Measurements from ENCODE around the gene PFDN5.

Gene PFDN5

DNA sequence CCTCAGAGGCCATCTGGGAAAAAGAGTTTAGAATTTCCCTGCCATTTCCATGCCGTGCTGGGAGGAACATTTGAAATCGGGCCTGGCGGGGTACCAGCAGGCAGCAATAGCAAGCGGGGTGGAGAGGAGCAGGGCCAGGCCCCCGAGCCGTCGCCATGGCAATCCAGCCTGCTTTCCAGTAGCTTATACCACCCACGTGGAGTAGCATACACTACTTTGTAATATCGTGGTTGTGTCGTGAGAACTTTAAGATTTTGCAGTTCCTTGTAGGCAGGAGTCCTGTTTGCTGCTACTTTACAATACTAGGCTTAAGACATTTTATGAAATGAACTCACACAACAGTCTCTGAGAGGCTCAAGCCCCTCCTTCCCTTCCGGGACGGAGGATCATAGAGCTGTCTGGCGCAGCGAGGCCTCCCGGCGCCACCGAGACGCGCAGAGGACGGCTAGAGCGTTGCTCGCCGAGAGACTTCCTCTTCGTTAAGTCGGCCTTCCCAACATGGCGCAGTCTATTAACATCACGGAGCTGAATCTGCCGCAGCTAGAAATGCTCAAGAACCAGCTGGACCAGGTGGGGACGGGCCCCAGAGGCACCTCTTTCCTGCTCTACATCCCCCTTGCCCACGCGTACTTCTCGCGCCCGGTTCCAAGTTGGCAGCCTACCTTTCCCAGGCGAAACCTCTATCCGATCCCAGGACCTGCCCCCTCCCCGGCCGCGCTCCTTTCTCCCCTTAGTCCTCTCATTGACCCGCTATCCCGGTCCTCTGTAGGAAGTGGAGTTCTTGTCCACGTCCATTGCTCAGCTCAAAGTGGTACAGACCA is at the start of gene PFDN5:
PFDN5 (plus strand) TSS at position 473 of the 821 bp plus-strand sequence; CDS start at position 499, 26 bp downstream.
- DNase-seq (ENCODE audit: low read depth in 3 of 3) = peak; percentile 69 to 78 (median 77)

DNA sequence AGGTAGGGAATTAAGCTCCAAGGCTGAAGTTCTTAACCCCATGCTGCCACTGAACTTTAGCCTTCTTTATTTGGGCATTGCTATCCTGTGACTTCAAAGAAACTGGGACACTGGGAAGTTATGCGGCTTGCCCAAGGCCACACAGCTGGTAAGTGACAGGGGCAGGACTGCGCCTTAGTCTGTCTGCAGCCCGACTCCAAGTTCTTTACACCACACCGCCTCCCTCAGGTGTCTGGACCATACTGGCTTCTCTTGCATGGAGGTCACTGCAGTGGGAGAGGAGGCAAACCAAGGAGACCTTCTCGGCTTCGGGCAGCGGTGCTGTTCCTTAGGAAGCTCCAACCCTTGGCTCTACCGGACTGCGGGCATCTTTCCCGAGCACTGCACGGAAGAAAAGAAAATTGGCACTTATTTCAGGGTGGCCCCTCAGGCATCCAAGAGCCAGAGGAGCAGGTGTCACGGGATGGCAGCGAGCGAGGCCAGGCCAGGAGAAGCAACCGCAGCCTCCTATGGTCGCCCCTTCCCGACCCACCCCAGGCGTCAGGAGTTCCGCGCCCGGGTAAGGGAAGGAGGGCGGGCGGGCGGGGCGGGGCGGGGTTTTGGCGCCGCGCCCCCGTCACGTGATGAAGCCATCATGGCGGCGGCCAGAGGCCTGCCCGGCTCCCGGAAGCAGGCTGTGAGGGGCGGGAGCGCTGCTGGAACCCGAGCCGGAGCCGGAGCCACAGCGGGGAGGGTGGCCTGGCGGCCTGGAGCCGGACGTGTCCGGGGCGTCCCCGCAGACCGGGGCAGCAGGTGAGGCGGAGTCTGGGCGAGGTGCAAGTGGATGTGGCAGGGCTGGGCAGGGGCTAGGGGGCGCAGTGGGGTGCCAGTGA is 43.6 kb upstream of the PFDN5 start:
- peak; percentile 44 to 48 (median 46) for DNase-seq (ENCODE audit: low read depth in 3 of 3)

DNA sequence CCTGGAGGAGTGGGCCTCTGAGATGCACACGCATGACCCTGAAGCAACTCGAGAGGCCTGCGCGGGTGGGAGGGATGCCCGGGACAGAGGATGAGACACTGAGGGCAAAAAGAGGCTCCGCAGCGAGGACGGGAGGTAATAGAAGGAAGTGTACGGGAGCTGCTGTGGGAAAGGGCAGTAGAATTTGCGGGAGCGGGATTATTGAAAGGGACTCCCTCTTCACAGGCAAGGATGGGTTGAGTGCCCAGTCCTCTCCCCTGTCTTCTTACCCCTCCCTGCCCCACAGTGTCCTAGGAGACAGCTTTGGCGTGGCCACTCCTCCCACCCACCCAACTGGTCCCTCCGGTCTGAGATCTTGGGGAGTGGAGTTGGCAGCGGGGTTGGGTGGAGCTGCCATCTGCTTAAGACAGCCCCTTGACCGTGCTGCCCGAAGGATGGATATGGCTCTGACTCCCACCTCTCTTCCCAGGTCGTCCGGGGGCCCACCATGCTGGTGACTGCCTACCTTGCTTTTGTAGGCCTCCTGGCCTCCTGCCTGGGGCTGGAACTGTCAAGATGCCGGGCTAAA is 42.9 kb upstream of the PFDN5 start:
- no peak for DNase-seq (ENCODE audit: low read depth in 3 of 3)

DNA sequence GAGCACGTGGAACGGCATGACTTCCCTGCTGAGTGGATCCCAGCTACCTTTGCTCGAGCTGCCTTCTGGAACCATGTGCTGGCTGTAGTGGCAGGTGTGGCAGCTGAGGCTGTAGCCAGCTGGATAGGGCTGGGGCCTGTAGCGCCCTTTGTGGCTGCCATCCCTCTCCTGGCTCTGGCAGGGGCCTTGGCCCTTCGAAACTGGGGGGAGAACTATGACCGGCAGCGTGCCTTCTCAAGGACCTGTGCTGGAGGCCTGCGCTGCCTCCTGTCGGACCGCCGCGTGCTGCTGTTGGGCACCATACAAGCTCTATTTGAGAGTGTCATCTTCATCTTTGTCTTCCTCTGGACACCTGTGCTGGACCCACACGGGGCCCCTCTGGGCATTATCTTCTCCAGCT is 42.0 kb upstream of the PFDN5 start:
- DNase-seq (ENCODE audit: low read depth in 3 of 3) = no peak

DNA sequence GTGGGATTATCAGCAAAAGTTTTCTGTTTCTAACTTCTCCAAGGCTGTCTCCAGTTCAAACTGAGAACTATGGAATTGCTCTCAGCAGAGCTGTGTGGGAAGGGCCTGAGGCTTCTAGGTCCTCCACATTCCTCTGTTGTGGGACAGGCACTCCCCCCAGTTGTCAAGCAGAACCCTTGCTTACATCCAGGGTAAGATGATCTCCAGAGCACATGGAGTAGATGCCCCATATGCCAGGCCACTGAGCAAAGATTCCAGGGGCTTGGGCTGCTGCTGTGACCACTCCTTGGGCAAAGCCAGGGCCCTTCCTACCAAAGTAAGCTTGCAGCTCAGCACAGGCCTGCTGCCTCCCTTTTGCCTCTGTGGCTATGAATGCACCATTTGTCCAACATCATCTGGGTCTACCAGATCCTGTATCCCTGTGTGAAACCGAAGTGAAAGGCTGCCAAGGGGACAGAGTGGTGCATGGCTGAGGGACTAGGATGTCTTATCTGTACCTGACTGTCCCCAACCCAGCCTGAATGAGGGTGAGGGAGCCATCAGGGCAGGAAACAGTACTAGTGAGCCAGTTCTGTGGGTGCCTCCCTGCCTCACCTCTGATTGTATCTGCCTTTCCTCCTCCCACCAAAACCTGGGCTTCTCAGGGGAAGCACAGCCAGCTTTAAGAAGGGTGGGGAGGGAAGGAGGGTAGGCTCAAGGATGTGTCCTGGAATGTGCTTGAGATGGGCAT is 40.4 kb upstream of the PFDN5 start:
- no peak for DNase-seq (ENCODE audit: low read depth in 3 of 3)

DNA sequence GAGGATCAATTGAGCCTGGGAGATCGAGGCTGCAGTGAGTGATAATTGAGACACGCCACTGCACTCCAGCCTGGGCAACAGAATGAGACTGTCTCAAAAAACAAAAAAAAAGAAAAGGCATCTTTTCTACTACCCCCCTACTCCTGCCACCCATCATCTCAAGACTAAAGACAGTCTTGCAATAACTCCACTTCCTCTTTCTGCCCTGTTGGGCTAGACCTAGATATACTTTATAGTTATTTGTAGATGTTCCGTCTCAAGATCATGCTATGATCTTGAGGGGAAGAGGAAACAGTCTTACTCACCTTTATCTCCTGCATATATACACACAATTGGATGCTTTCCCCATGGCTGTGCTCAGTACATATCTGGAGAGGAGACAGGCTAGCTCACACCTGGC is 39.3 kb upstream of the PFDN5 start:
- DNase-seq (ENCODE audit: low read depth in 3 of 3) = no peak

DNA sequence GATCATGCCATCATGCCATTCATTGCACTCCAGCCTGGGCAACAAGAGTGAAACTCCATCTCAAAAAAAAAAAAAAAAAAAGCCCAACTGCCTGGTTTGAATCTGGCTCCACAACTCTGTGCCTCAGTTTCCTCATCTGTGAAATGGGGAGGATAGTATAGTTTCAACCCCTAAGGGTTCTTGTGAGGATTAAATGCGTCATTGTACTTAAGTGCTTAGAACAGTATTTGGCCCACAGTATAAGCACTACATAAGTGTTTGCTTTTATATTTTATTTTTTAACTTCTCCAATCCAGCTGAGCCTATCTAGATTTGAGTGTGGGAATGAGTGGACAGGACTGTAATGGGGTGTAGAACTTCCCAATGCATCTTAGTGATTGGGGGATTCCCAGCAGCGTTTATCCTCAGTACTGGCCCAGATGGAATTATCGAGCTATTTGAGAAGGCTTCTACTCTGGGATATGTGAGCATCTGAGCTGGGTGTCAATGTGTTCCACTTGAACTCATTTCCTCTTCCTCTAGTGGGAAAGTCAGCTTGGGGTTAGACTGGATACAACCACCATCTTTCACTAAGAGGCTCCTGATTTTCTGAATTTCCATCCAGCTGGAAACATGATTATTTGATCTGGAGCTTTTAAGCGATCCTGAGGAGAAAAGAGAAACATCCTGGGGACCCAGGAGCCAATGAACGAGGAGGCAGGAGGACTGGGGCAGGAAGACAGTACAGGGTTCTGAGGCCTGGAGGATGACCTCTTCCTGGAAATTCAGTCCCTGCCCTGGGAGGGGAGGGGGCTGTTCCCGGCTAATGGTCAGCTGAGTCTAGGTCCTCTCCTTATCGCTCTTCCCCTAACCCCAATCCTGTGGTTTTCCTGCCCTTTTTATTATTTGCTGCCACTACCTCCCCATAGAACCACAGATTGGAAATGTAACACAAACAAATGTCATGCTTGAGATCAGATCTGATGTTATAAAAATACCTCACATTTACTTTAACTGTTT is 36.5 kb upstream of the PFDN5 start:
- DNase-seq (ENCODE audit: low read depth in 3 of 3) = no peak

DNA sequence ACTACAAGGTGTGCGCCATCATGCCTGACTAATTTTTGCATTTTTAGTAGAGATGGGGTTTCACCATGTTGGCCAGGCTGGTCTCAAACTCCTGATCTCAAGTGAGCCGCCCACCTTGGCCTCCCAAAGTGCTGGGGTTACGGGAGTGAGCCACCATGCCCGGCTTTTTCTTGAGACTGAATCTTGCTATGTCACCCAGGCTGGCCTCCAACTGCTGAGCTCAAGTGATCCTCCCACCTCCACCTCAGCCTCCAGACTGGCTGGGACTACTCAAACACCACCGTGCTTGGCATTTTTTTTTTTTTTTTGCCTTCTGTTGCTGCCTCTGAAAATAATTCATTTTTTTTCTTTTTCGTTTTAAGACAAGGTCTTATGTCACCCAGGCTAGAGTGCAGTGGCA is 35.5 kb upstream of the PFDN5 start:
- no peak for DNase-seq (ENCODE audit: low read depth in 3 of 3)

DNA sequence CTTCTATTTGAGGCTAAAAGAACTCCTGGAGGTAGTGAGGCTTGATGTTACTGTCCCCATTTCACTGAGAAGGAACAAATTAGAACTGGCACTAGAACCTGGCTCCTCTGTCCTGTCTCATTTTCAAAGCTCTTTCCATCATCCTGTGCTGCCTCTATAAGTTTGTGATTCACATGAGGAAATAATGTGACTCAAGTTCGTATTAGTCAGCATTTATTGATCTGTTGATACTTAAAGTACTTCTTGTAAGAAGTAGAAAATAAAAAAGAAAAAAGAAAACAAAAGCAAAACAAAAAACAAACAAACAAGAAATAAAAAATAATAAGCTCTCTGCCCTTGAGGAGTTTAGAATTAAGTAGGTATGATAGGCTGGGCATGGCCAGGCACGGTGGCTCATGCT is 29.6 kb upstream of the PFDN5 start:
- no peak for DNase-seq (ENCODE audit: low read depth in 3 of 3)

DNA sequence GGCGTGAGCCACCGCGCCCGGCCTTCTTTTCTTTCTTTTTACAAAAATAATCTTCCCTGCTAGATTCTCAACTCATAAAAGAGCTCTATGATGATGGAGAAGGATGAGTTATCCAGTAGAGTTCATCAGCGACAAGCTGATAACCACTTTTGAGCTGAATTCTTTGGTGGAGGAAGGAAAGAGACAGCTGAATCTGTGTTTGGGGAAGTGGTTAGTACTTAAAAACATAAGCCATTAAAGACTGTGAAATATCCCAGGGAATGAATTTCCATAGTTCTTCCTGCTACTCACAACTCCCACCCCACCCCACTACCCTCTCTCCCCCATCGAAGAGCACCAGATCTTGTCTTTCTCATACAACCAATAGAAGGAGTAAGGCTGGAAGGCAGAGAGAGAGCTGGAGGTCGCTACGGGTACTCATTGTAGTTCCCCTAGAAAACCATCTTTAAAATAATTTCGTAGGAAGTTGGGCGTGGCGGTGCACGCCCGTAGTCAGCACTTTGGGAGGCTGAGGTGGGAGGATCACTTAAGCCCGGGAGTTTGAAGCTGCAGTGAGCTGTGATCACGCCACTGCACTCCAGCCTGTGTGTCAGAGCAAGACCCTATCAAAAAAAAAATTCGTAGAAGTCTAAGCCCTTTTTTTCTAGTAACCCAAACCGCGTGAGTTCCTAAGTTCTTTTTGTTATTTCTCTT is 27.9 kb upstream of the PFDN5 start:
- no peak for DNase-seq (ENCODE audit: low read depth in 3 of 3)

DNA sequence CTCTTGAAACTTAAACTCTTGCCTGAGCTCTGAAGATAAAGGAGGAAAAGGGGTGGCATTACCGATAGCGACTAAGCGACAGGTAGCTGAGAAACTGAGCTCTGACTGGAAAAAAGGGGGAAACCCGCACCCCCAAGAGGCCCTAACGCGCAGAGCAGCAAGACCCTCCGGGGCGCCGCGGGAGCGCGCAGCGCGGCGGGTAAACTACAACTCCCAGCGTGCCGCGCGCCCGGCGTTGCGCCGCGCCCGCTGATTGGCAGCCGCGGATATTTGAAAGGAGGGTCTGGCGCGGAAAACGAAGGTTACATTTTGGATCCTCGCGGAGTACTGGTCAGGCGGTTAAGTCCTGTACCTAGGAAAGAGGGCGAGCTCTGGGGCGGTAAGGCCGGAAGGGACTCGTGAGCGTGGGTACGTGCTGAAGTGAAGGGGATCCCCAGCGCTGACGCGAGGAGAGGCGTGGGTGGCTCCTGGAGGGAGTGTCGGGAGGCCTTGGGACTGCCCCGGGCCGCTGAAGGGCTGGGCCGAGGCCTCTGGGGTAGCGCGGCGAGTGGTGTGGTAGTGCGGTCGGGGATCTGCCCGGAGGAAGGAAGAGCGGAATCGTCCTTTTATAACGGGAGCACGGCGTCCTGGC is 27.2 kb upstream of the PFDN5 start, which contains the start of gene ESPL1:
ESPL1 (plus strand) TSS at position 301 of the 631 bp plus-strand sequence. CDS start 468 bp downstream, outside the sequence.
- peak; percentile 55 to 69 (median 69) for DNase-seq (ENCODE audit: low read depth in 3 of 3)

DNA sequence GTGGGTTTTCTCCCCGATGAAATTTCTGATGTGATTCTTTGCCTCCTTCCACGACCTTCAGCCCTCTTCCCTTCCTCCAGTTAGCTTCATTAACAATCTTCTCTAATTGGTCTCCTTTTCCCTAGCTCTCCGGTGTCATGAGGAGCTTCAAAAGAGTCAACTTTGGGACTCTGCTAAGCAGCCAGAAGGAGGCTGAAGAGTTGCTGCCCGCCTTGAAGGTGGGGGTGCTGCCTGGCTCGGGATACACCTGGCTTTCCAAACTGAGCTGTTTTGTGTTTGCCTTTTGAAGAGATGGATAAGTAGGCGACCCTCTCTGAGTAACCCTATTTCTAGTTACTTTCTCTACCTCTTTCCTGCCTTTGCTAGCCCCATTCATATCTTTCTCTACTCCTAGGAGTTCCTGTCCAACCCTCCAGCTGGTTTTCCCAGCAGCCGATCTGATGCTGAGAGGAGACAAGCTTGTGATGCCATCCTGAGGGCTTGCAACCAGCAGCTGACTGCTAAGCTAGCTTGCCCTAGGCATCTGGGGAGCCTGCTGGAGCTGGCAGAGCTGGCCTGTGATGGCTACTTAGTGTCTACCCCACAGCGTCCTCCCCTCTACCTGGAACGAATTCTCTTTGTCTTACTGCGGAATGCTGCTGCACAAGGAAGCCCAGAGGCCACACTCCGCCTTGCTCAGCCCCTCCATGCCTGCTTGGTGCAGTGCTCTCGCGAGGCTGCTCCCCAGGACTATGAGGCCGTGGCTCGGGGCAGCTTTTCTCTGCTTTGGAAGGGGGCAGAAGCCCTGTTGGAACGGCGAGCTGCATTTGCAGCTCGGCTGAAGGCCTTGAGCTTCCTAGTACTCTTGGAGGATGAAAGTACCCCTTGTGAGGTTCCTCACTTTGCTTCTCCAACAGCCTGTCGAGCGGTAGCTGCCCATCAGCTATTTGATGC is 26.4 kb upstream of the PFDN5 start:
- no peak for DNase-seq (ENCODE audit: low read depth in 3 of 3)

DNA sequence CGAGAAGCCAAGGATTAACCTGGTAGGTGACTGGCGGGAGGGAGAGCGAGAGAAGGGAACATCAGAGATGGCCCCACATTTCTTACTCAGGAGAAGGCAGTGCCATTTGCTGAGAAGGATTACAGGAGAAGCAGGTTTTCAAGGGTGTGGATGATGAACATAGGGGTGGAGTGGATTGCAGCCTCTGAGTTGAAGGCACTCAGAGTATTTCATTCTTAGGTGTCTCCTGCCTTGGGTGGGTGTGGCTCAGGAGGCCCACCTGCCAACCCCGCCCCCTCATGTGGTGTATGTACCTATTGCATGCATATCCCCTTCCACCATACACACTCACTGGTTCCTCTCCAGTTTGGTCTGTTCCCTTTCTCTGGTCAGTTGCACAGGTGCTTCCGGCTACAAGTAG is 20.9 kb upstream of the PFDN5 start:
- no peak for DNase-seq (ENCODE audit: low read depth in 3 of 3)

DNA sequence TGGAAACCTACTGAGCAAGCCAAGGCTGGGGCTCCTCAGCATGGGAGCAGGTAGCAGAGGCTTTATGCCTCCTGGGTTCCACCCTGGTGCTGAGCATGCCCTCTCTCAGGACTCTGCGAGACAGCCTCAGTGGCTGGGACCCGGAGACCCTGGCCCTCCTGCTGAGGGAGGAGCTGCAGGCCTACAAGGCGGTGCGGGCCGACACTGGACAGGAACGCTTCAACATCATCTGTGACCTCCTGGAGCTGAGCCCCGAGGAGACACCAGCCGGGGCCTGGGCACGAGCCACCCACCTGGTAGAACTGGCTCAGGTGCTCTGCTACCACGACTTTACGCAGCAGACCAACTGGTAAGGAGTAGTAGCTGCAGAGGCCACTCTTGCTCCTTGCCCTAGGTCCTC is 18.8 kb upstream of the PFDN5 start:
- no peak for DNase-seq (ENCODE audit: low read depth in 3 of 3)

DNA sequence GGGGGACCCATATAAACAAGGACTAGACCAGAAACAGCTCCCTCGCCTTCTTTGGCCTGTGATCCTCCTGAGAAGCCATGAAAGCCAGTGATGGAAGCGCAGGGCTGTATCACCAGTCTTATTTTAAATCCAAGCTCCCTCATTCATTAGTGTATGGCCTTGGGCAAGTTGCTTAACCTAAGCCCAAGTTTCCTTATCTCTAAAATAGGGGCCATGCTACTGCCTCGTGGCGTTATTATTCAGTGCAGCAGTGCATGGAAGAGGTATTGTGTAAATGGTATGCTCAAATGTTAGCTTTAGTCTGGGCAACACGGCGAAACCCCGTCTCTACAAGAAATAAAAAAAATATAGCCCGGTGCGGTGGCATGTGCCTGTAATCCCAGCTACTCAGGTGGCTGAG is 17.4 kb upstream of the PFDN5 start:
- DNase-seq (ENCODE audit: low read depth in 3 of 3) = no peak

DNA sequence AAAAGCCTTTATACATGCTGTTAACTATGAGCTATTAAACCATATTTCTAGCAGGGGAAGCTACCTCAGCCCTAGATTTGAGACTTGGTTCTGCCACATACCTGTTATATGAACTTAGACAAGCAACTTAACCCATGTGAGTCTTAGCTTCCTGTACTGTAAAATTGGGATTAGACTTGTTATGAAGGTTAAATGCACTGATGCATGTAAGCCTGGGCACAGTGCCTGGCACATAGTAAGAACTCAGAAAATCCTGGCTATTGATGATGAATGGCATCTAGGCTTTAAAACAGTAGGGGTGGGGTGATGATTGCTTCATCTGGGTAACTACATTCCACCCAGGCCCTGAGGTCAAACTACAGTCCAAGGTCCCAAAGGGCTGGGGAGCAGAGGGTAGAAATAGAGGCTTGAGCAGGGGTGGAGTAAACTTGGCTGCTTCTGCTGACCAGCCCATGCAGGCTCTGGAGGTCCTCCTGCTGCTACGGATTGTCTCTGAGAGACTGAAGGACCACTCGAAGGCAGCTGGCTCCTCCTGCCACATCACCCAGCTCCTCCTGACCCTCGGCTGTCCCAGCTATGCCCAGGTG is 16.0 kb upstream of the PFDN5 start:
- DNase-seq (ENCODE audit: low read depth in 3 of 3) = no peak

DNA sequence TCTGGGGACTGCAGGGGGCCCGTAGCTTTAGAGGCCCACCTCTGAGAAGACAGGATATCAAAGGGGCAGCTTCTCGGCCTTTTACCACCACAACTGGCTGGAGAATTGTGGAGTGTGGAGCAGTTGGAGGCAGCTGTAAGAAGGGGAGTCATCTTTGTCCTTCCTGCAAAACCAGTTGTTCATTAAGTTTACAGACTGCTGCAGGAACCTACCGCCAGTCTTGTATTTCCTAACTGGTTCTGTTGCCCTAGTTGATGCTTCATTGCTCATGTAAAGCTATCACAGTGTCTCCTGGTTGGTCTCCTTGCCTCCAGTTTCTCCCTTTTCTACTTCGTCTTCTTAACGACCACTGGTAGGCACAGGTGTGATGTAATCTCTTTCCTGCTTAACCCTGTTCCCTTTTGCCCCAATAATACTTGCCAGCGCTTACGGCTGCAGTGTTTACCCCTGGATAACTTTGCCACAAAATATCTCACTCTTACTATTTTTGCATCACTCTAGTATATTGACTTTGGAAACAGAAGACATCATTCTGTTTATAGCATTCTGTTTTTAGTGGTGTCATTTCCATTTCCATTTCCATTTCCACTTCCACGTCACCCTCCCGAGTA is 15.3 kb upstream of the PFDN5 start:
- DNase-seq (ENCODE audit: low read depth in 3 of 3) = no peak
